ENCODE measurements around the gene BNC2.

Gene BNC2

GRCh38 chr9:16626577-16627130 lies 243.8 kb downstream of the BNC2 start (continued):
- TF ChIP-seq ZNF398 (tag by site-specific recombination; IDR thresholded peaks at IDR 0.05) (0 out of 2 replicates have a peak, but pooled peaks have one; percentile 34), ZNF623 (tag by site-specific recombination; IDR thresholded peaks at IDR 0.05) (no peak), TRIM28 (IDR thresholded peaks at IDR 0.05; ENCODE audit: borderline replicate concordance, low read length) (0 out of 2 replicates have a peak, but pooled peaks have one; percentile 67), ZNF214 (tag by site-specific recombination; IDR thresholded peaks at IDR 0.05; ENCODE audit: borderline replicate concordance) (no peak), ZNF23 (tag by site-specific recombination; IDR thresholded peaks at IDR 0.05; ENCODE audit: borderline replicate concordance) (no peak), ZNF146 (tag by site-specific recombination; IDR thresholded peaks at IDR 0.05) (no peak), ZNF324 (tag by site-specific recombination; IDR thresholded peaks at IDR 0.05) (no peak), ZNF473 (tag by site-specific recombination; IDR thresholded peaks at IDR 0.05) (no peak), SETDB1 (IDR thresholded peaks at IDR 0.05; ENCODE audit: insufficient read length, low read length) (no peak), ZSCAN18 (tag by site-specific recombination; IDR thresholded peaks at IDR 0.05) (no peak), KLF9 (tag by site-specific recombination; IDR thresholded peaks at IDR 0.05; ENCODE audit: low read depth) (no peak), ZNF571 (tag by site-specific recombination; IDR thresholded peaks at IDR 0.05) (no peak), HIC1 (tag by site-specific recombination; IDR thresholded peaks at IDR 0.05) (no peak), ZNF776 (tag by site-specific recombination; IDR thresholded peaks at IDR 0.05; ENCODE audit: borderline replicate concordance) (no peak), ZNF660 (tag by site-specific recombination; IDR thresholded peaks at IDR 0.05) (peak; percentile 44), ZNF561 (tag by site-specific recombination; IDR thresholded peaks at IDR 0.05; ENCODE audit: borderline replicate concordance) (0 out of 2 replicates have a peak, but pooled peaks have one; percentile 25), SP7 (tag by site-specific recombination; IDR thresholded peaks at IDR 0.05) (peak; percentile 76), ZIC2 (tag by site-specific recombination; IDR thresholded peaks at IDR 0.05) (peak; percentile 74), ZNF274 (IDR thresholded peaks at IDR 0.05; ENCODE audit: low read length) (no peak), ZNF274 (tag by site-specific recombination; IDR thresholded peaks at IDR 0.05; ENCODE audit: borderline replicate concordance) (no peak), ZBTB44 (tag by site-specific recombination; IDR thresholded peaks at IDR 0.05) (peak; percentile 51; the same call in 1 of the 2 replicates), ZNF175 (tag by site-specific recombination; IDR thresholded peaks at IDR 0.05) (no peak), MZF1 (tag by site-specific recombination; IDR thresholded peaks at IDR 0.05; ENCODE audit: borderline replicate concordance) (0 out of 2 replicates have a peak, but pooled peaks have one; percentile 28), ZBTB11 (tag by site-specific recombination; conservative IDR thresholded peaks at IDR 0.05; ENCODE audit: low read depth) (no peak), SP3 (tag by site-specific recombination; IDR thresholded peaks at IDR 0.05) (no peak), INSM2 (tag by site-specific recombination; IDR thresholded peaks at IDR 0.05) (peak; percentile 46; the same call in 1 of the 2 replicates)

Measured in HEK293 (cell line).